Activated CD4-positive, alpha-beta memory T cell treated with anti-CD3 and anti-CD28 coated beads for 36 hours (primary cell): ENCODE measurements around the gene ADCK1. TPM values are rescaled to one million over a fixed set of nuclear protein-coding genes. Genes with fewer than 3 reads are reported as not detected.

Experiments used
- CTCF ChIA-PET: fragments of 350-600 bp; sonication (Branson Sonifier 250); formaldehyde crosslinking; loops from one replicate; lab custom pipeline; 2021; ENCODE audit warnings: antibody characterized with exemption, inconsistent platforms; lab: Charles Lee
- POLR2A ChIA-PET: fragments of 350-600 bp; sonication (Branson Sonifier 250); formaldehyde crosslinking; loops from one replicate; lab custom pipeline; 2021; ENCODE audit warnings: antibody characterized with exemption; lab: Charles Lee
- DNase-seq: peaks from one replicate; pipeline ENCODE4 v3.0.0-alpha.2; 2020
- H3K27ac Mint-ChIP-seq: one replicate; pipeline ENCODE4 v1.8.0; 2021; ENCODE audit warnings: mixed read lengths
- H3K27me3 Mint-ChIP-seq: one replicate; pipeline ENCODE4 v1.8.0; 2021; ENCODE audit warnings: mixed read lengths
- H3K36me3 Mint-ChIP-seq: one replicate; pipeline ENCODE4 v1.8.0; 2021; ENCODE audit warnings: mixed read lengths
- H3K4me1 Mint-ChIP-seq: one replicate; pipeline ENCODE4 v1.8.0; 2021; ENCODE audit warnings: low read depth, mixed read lengths
- H3K4me3 Mint-ChIP-seq: one replicate; pipeline ENCODE4 v1.8.0; 2021; ENCODE audit warnings: mild to moderate bottlenecking, mixed read lengths
- H3K9me3 Mint-ChIP-seq: one replicate; pipeline ENCODE4 v1.8.0; 2021; ENCODE audit warnings: mixed read lengths
- intact Hi-C: fragments of 100-400 bp; cut with micrococcal nuclease; formaldehyde crosslinking; loops from one replicate; pipeline ENCODE4 v1.15.1; 2023
- total RNA-seq, 2 experiments: library from RNA; stranded (reverse); gene quantifications; one replicate each; pipeline ENCODE4 v1.2.3, GENCODE V29; 2021

ADCK1 gene
- total RNA-seq, 2 experiments from 2014 or later, result 3.2 to 3.7 TPM

GRCh38 chr14:77889971-77890442, 90.1 kb downstream of the ADCK1 start:
- POLR2A ChIA-PET, result no interaction called here
- peaks cover 36% of the 10 kb centered on the region for H3K36me3 Mint-ChIP-seq
- H3K27ac Mint-ChIP-seq, result no peak overlapping the region
- CTCF ChIA-PET, result no interaction called here
- H3K4me1 Mint-ChIP-seq, result no peaks in the 10 kb centered on the region
- H3K9me3 Mint-ChIP-seq, result peaks cover 23% of the 10 kb centered on the region
- no peak for DNase-seq
- intact Hi-C loops, result no loop called here
- H3K27me3 Mint-ChIP-seq, result no peaks in the 10 kb centered on the region
- H3K4me3 Mint-ChIP-seq, result no peak overlapping the region

GRCh38 chr14:77890873-77891272, 91.0 kb downstream of the ADCK1 start:
- Mint-ChIP-seq H3K27ac (no peak overlapping the region), H3K9me3 (peaks cover 23% of the 10 kb centered on the region), H3K36me3 (peaks cover 36% of the 10 kb centered on the region), H3K27me3 (no peaks in the 10 kb centered on the region), H3K4me1 (no peaks in the 10 kb centered on the region), H3K4me3 (no peak overlapping the region)
- CTCF ChIA-PET, result no interaction called here
- no peak for DNase-seq
- intact Hi-C loops, result no loop called here
- POLR2A ChIA-PET, result no interaction called here

DNA sequence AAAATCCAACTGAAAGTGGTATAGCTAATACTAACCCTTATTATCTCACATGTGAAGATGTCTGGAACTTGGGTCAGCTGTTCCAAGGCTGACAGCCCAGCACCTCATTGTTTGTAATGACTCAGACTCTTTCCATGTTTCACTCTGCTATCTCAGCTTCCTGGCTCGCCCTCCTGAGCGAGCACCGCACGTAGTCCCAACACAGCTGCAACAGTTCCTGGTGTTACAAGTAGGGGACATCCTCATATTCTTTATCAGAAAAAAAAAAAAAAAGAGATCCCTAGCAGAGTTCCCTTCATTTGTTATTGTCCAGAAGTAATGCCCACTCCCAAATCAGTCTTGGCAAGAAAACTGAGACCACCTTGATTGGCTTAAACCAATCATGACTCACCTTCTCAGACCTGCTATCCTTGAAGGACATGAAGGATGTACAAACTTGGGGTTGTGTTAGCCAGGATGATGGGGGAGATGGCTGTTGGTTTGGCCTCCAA, 92.5 kb downstream of the ADCK1 start:
- Mint-ChIP-seq H3K4me1 (no peaks in the 10 kb centered on the region), H3K36me3 (peaks cover 31% of the 10 kb centered on the region), H3K4me3 (no peak overlapping the region), H3K27me3 (no peaks in the 10 kb centered on the region), H3K27ac (no peak overlapping the region), H3K9me3 (peaks cover 23% of the 10 kb centered on the region)
- intact Hi-C loops, result no loop called here
- POLR2A ChIA-PET, result no interaction called here
- no peak for DNase-seq
- CTCF ChIA-PET, result no interaction called here

- Mint-ChIP-seq H3K4me1 (no peaks in the 10 kb centered on the region), H3K4me3 (no peak overlapping the region), H3K27me3 (no peaks in the 10 kb centered on the region), H3K27ac (no peak overlapping the region), H3K9me3 (peaks cover 20% of the 10 kb centered on the region), H3K36me3 (peaks cover 25% of the 10 kb centered on the region)
- intact Hi-C loops, result no loop called here
- DNase-seq, result no peak
- ChIA-PET CTCF (no interaction called here), POLR2A (no interaction called here)
Observed at GRCh38 chr14:77892890-77893484, 93.1 kb downstream of the ADCK1 start.

DNA sequence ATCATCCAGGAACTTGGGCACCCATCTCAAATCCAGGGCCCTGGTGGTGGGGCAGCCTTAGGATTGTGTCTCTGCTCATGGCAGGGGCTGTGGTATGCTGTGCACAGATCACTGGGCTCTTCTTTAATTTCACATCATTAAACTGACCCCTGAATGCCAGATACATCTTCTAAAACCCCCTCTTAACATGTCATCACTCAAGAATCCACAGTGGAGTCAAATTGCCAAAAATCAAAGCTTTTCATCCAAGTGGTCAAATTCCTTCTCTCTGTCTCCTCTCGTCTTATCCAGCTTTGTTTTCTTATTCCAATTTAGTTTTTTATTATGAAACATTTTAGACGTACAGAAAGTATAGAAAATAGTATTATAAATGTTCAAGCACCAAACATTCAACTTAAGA, 97.5 kb downstream of the ADCK1 start:
- DNase-seq, result no peak
- H3K9me3 Mint-ChIP-seq, result no peaks in the 10 kb centered on the region
- ChIA-PET POLR2A (no interaction called here), CTCF (interaction anchor here (0.6 to 1.2 kb wide), 3 partner anchors 19 to 734 kb away, joined by 3 to 4 read pairs (median 3); no protein-coding TSS in a partner anchor)
- intact Hi-C loops, result no loop called here
- no peak overlapping the region for H3K27ac Mint-ChIP-seq
- no peaks in the 10 kb centered on the region for H3K27me3 Mint-ChIP-seq
- H3K36me3 Mint-ChIP-seq, result peaks cover 16% of the 10 kb centered on the region
- no peaks in the 10 kb centered on the region for H3K4me1 Mint-ChIP-seq
- H3K4me3 Mint-ChIP-seq, result no peak overlapping the region

- Mint-ChIP-seq H3K27me3 (no peaks in the 10 kb centered on the region), H3K27ac (no peak overlapping the region), H3K4me1 (no peaks in the 10 kb centered on the region), H3K9me3 (peaks cover 3% of the 10 kb centered on the region), H3K36me3 (peaks cover 23% of the 10 kb centered on the region), H3K4me3 (no peak overlapping the region)
- ChIA-PET CTCF (no interaction called here), POLR2A (no interaction called here)
- intact Hi-C loops, result no loop called here
- DNase-seq, result no peak
Observed at GRCh38 chr14:77902811-77903210, 102.9 kb downstream of the ADCK1 start.

DNA sequence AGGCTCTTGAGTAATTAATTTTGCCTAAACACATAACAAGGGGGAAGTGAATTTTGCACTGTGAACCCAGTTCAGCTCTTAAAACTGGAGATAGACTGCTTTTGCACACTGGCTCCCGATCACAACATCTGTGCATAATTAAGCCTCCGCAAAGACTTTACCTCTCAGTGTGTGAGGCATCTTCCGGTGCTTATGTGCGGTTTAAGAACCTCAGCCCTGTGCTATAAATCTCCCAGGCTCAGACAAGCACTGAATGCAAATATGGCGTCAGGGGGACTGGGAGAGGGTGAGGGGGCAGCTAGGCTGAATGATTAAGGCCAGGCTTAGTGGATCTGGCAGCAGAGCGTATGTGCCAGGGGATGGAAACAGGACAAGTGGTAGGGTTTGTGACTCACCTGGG, 103.3 kb downstream of the ADCK1 start:
- H3K4me3 Mint-ChIP-seq, result no peak overlapping the region
- no peaks in the 10 kb centered on the region for H3K4me1 Mint-ChIP-seq
- ChIA-PET CTCF (no interaction called here), POLR2A (no interaction called here)
- H3K36me3 Mint-ChIP-seq, result peaks cover 23% of the 10 kb centered on the region
- peaks cover 3% of the 10 kb centered on the region for H3K9me3 Mint-ChIP-seq
- no peak overlapping the region for H3K27ac Mint-ChIP-seq
- intact Hi-C loops, result no loop called here
- DNase-seq, result no peak
- no peaks in the 10 kb centered on the region for H3K27me3 Mint-ChIP-seq

DNA sequence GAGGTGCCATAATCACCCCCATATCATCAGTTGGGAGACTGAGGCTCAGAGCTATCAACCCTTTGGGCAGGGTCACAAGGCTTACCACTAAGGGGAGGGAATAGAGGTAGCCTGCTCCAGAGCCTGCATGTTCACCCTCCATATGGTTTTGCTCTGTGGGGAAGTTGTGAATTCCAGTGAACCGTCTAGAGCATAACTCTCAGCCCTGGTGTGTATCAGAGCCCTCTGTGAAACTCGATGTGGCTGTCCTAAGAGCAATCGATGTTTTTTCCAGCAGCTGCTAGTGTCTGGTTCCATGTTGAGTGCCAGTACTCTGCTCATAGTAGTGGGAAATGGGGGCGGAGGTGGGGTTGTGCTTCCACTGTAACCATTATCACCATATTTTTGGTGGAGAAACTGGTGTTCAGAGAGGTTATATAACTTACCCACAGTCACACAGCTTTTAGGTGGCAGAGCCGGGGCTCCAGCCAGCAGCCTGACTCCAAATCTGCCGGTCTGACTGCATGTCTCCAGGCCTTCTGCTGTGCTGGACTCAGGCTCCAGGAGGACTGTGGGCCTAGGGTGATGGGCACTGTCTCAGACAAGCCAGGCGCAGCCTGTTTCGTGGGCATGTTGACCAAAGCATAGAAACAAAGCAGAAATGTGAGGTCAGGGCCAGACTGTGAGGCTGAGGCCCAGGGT, 104.2 kb downstream of the ADCK1 start:
- Mint-ChIP-seq H3K36me3 (peaks cover 19% of the 10 kb centered on the region), H3K27me3 (no peaks in the 10 kb centered on the region), H3K9me3 (peaks cover 3% of the 10 kb centered on the region), H3K4me3 (no peak overlapping the region), H3K27ac (no peak overlapping the region), H3K4me1 (peaks cover 2% of the 10 kb centered on the region)
- ChIA-PET CTCF (interaction anchor here (0.6 kb wide), 1 partner anchor 8 kb away, joined by 3 read pairs; no protein-coding TSS in a partner anchor), POLR2A (no interaction called here)
- intact Hi-C loops, result no loop called here
- DNase-seq, result no peak

- H3K36me3 Mint-ChIP-seq, result peaks cover 12% of the 10 kb centered on the region
- H3K4me3 Mint-ChIP-seq, result no peak overlapping the region
- CTCF ChIA-PET, result no interaction called here
- no peak for DNase-seq
- H3K4me1 Mint-ChIP-seq, result peaks cover 2% of the 10 kb centered on the region
- peaks cover 3% of the 10 kb centered on the region for H3K9me3 Mint-ChIP-seq
- POLR2A ChIA-PET, result no interaction called here
- no peak overlapping the region for H3K27ac Mint-ChIP-seq
- intact Hi-C loops, result no loop called here
- H3K27me3 Mint-ChIP-seq, result no peaks in the 10 kb centered on the region
Observed at GRCh38 chr14:77906446-77906845, 106.5 kb downstream of the ADCK1 start.

- H3K9me3 Mint-ChIP-seq, result peaks cover 3% of the 10 kb centered on the region
- H3K4me3 Mint-ChIP-seq, result no peak overlapping the region
- ChIA-PET POLR2A (no interaction called here), CTCF (no interaction called here)
- DNase-seq, result no peak
- no peak overlapping the region for H3K27ac Mint-ChIP-seq
- intact Hi-C loops, result no loop called here
- peaks cover 2% of the 10 kb centered on the region for H3K4me1 Mint-ChIP-seq
- H3K27me3 Mint-ChIP-seq, result no peaks in the 10 kb centered on the region
- H3K36me3 Mint-ChIP-seq, result peaks cover 12% of the 10 kb centered on the region
Observed at GRCh38 chr14:77908847-77909246, 108.9 kb downstream of the ADCK1 start.

DNA sequence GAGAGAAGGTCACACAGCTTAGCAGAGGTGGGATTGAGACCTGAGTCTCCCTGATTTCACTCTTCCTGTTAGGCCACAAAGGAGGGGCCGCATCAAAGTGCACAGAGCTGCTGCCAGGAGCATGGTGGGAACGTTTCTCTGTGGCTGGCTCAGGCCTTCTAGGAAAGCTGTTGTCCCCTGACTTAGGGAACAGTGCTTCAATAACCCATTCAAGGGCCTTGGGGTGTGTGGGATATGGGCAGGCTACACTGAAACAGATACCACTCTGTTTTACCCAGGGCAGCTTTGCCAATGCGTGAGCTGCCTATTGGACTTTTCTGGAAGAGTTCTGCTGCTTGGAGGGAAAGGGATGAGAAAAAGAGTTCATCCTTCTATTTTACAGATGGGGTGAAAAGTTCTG, 110.0 kb downstream of the ADCK1 start:
- Mint-ChIP-seq H3K4me1 (peaks cover 2% of the 10 kb centered on the region), H3K36me3 (peaks cover 12% of the 10 kb centered on the region), H3K27ac (no peak overlapping the region), H3K27me3 (no peaks in the 10 kb centered on the region), H3K9me3 (peaks cover 3% of the 10 kb centered on the region), H3K4me3 (no peak overlapping the region)
- intact Hi-C loops, result no loop called here
- ChIA-PET POLR2A (no interaction called here), CTCF (no interaction called here)
- no peak for DNase-seq

GRCh38 chr14:77910506-77910905, 110.6 kb downstream of the ADCK1 start:
- H3K27ac Mint-ChIP-seq, result no peak overlapping the region
- peaks cover 3% of the 10 kb centered on the region for H3K9me3 Mint-ChIP-seq
- peaks cover 2% of the 10 kb centered on the region for H3K4me1 Mint-ChIP-seq
- H3K36me3 Mint-ChIP-seq, result peaks cover 12% of the 10 kb centered on the region
- DNase-seq, result no peak
- CTCF ChIA-PET, result no interaction called here
- intact Hi-C loops, result no loop called here
- POLR2A ChIA-PET, result no interaction called here
- no peak overlapping the region for H3K4me3 Mint-ChIP-seq
- no peaks in the 10 kb centered on the region for H3K27me3 Mint-ChIP-seq

DNA sequence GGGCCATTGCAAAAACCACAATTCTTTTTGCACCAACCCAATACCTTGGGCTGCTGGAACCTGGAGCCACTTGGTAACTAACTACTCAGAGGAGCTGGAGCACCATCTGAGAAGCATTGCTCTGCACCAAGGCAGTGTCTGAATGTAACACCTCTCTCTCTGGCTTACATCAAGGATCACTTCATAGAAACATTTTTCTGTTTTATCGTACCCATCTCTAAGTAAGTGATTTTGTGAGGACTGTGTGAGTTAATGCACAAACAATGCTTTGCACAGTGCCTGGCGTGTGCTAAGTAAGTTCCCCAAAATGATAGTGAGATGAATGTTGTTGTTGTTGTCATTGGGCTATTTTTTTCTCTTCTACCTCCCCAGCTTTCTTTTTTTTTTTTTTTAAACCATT, 111.4 kb downstream of the ADCK1 start:
- Mint-ChIP-seq H3K27ac (no peak overlapping the region), H3K27me3 (no peaks in the 10 kb centered on the region), H3K36me3 (peaks cover 5% of the 10 kb centered on the region), H3K4me3 (no peak overlapping the region), H3K4me1 (peaks cover 2% of the 10 kb centered on the region), H3K9me3 (no peaks in the 10 kb centered on the region)
- intact Hi-C loops, result no loop called here
- CTCF ChIA-PET, result no interaction called here
- no peak for DNase-seq
- POLR2A ChIA-PET, result no interaction called here
